IPS DF 19.7 (cell line): Measurements from ENCODE around the gene FUNDC1.
A peak's percentile ranks its signal among the peaks of the same experiment; 100 is the strongest.
"Not testable (repeated sequence)": the region's sequence is repeated elsewhere in the genome, so short reads cannot be mapped to it uniquely, and the experiment has no call there.

Experiments used
- DNase-seq: peaks from one replicate; pipeline ENCODE4 v3.0.0-alpha.2; 2013; ENCODE audit warnings: low read depth, low spot score

The FUNDC1 gene, protein sequence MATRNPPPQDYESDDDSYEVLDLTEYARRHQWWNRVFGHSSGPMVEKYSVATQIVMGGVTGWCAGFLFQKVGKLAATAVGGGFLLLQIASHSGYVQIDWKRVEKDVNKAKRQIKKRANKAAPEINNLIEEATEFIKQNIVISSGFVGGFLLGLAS

DNA sequence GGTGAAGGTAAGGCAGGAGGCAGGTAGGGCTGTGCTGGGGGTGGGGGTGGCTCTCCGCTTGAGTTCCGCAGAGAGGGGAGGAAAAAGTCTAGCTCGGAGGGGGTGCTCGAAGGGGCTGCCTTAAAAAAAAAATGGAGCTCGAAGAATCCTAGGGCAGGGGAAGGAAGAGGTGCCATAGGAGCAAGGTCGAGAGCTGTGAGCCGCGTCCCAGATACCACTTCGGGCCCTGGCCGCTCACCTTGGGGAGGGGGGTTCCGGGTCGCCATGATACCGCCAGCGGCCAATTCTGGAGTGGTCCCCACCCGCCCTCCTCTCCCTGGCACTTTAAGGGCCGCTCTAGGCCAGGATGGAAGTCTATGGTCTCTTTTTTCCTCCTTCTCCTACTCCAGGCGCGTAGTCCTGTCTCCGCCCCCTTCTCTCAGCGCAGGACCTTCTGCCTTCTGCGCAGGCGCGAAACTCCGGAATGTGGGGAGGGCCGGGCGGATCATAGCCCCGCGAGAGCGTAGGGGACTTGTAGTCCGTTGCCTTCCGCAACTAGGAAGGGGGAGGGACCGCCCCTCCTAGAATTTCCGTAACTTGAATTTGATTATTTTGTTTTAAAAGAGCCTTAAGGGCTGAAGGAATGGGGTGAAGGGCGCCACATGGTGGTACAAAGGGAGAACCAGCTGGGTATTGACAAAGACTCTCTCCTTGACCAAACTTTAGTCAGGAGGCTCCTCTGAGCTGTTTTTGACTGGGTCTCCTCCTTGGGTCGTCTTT lies at the start of gene FUNDC1:
FUNDC1 (minus strand) TSS at position 293 of the 759 bp plus-strand sequence; CDS start at position 266, 27 bp downstream.
- DNase-seq: peak; percentile 75

DNA sequence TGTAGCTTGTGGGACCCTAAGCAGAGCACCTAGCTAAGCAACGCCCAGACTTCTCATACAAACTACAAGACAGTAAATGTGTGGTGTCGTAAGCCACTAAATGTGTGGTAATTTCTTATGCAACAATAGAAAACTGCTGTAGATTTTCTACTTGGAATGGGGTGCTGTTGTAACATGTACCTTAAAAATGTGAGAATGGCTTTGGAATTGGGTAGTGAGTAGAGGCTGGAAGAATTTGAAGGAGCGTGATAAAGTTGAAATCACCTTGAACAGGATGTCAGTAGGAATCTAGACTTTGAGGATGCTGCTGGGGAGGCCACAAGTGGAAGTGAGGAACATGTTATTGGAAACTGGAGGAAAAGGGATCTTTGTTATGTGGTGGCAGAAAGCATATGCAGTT lies 43.2 kb upstream of the FUNDC1 start:
- DNase-seq: no peak

DNA sequence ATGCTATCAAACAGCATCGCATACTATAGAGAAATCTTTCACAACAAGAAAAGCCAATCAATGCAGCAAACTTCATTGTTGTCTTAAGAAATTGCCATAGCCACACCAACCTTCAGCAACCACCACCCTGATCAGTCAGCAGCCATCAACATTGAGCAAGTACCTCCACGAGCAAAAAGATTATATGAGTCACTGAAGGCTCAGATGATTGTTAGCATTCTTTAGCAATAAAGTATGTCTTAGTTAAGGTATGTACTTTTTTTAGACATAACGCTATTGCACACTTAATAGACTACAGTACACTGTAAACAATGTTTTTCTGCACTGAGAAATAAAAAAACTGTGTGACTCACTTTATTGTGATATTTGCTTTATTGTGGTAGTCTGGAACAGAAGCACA lies 37.8 kb upstream of the FUNDC1 start:
- no peak for DNase-seq

DNA sequence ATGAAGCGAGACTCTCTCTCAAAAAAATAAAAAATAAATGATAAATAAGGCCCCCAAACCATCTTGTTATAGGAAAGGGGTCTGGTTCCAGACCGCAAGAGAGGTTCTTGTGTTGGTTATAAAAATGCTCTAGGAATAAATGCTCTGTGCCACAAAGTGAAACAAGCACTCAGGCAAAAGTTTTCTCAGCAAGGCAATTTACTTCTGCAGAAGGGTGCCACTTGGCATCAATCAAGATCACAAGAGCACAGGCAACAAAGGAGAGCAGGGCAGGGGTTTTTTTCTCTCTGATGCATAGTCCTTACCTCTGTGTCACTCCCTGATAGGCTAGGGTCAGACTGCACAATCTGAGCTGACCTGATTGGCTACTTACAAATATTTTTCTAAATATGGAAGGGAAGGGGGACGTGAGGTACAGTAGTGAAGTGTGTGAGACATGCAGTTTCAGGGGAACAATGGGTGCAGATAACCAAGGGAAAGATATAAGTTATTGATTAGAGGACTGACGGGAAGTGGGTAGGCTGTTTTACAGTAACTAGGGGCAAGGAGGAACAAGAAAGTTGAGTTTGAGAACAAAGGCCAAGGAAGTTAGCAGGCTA lies 29.8 kb upstream of the FUNDC1 start:
- no peak for DNase-seq

DNA sequence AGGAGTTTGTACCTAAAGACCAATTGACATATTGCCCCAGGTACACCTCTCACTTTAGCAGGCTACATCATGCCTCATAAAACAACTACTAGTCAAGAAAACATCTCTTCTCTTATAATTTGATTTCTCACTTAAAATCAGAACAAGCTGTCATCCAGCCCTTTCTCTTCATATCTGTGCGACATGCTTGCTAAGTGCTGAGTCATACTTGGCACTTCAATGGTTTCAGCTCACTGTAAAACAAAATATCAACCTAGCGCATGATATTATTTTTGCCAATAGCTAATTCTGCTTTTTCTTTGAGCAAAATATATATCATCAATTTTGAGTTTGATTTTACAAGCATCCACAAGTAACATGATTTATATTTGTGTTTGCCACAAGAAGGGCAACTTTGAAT lies 27.9 kb upstream of the FUNDC1 start:
- no peak for DNase-seq

DNA sequence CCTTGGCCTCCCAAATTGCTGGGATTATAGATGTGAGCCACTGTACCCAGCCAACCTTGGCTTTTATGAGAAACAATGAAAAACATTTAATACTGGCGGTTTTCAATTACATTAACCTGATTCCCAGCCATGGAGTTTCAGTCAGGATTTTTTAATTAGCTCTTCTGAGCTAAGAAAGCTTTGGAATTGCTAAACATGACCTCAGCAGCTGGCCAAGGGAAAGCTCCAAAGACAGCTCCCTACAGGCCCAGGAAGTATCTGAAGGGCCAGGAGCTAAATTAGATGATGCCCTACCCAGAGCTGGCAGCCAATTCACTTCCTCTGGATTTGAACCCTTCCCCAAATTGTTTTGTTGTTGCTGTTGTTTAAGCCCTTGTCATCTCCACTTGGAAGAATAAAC lies 26.5 kb upstream of the FUNDC1 start:
- no peak for DNase-seq

DNA sequence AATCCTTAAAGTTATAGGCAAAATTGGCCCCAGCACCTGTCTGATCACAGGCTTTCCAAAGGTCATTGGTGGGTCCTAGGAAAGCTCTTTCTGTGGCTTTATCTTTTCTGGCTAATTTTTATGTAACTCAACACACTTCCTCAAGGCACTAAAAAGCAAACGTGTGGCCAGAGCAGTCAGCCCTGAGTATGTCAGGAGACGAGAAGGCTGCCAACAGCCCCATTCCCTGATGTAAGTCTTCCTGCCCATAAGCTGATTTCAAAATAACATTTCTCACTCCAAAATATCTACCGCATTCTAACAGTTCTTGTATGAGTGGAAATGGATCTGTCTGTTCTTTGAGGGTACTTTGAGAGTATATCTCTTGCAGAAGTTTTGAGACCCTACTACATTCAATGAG lies 25.5 kb upstream of the FUNDC1 start:
- DNase-seq: no peak

DNA sequence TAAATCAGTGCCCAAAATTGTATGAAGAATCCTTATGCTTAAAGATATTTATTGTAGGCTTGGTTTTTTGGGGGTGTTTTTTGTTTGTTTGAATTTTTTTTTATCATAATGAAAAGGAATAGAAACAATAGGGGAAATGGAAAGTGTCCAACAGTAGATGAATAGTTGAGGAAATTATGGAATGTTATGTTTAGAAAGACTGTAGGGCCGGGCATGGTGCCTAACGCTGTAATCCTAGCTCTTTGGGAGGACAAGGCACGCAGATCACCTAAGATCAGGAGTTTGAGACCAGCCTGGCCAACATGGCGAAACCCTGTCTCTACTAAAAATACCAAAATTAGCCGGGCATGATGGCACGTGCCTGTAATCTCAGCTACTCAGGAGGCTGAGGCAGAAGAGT lies 19.2 kb upstream of the FUNDC1 start:
- not testable (repeated sequence) for DNase-seq

DNA sequence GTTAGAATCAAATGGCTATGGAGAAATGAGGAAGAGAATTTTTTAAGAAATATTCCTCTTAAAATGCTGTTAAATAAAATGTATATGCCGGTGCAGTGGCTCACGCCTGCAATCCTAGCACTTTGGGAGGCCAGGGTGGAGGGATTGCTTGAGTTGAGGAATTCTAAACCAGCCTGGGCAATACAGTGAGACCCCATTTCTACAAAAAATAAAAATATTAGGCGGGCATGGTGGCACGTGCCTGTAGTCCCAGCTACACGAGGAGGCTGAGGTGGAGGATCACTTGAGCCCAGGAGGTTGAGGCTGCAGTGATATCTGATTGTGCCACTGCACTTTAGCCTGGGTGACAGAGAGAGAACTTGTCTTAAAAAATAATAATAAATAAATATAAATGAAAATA lies 7.9 kb upstream of the FUNDC1 start:
- DNase-seq: no peak

DNA sequence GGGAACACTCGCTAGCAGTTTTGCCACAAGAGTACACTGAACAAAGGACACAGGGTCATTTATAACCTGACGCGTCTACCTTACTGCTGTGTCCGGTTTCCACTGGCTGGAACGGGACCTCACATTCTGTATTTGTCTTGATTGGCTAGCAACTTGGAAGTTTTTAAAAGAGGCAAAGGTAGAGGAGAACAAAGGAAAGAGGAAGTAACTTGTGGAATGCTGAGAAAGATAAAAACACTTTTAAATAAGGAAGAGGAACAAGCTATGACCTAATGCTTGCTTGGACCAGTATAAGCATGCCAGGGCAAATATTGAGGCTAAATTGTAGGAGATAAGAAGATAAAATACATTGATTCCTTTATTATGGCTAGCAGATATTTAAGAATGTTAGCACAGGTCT lies 2.8 kb upstream of the FUNDC1 start:
- DNase-seq: not testable (repeated sequence)

DNA sequence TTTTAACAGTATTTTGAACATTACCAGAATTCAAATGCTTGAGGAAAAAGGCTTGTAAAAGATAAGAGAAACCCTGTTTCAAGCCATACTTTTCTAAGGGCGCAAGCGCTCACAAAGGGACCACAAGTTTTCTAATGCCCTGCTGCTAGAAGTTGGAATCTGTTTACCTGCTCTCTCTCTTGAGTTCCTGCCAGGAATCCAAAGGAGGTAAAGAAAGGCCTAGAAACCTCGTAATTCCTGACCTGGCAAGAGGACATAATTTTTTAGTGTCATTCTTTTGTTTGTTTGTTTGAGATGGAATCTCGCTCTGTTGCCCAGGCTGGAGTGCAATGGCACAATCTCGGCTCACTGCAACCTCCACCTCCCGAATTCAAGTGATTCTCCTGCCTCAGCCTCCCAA lies 1.4 kb upstream of the FUNDC1 start:
- no peak for DNase-seq

DNA sequence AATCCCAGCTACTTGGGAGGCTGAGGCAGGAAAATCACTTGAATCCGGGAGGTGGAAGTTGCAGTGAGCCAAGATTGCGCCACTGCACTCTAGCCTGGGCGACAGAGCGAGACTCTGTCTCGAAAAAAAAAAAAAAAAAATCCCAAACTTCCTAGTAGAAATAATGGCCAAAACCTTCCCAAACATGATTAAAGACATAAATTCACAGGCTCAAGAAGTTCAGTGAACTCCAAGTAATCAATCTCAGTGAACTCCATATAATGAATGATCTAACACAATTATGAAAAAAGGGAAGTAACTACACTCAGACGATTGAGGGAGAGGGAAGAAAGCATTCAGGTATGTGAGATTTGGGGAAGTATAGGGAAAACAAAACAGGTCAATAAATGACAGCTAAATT lies 6.5 kb downstream of the FUNDC1 start:
- no peak for DNase-seq

DNA sequence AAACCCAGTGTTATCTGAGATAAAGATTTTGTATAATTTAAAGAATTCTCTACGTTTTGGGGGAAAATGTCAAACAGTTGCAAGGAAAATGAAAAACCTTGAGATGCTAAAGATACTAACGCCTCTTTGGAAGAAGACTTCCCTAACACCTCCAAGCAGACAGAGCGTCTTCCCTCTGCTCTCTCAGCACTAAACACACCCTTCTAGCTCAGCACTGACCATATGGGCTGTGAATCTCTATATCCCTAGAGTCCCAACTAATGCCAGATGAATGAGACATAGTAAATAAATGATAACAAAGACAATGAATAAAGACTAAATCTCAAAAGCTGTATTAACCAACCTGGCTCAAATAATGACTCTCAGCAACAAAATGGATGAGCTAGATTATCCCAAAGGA lies 13.3 kb downstream of the FUNDC1 start:
- DNase-seq: no peak

DNA sequence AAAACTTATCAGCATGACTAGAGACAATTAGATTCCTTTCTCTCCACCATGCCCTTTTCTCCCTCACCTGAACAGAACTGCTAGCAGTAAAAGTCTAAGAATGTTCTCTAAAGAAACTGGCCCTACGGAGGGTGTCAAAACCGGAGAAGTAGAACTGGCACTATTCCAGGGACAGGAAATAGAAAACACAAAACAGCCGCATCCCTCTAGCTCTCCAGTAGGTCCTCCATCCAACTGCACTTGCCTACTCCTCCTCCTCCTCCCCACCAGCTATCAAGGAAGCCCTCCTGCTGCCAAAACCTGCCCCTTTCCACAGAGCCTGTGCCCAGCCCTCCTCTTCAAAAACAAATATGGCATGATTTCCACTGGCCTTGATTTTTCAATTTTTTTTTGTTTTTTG lies 28.4 kb downstream of the FUNDC1 start:
- DNase-seq: no peak

DNA sequence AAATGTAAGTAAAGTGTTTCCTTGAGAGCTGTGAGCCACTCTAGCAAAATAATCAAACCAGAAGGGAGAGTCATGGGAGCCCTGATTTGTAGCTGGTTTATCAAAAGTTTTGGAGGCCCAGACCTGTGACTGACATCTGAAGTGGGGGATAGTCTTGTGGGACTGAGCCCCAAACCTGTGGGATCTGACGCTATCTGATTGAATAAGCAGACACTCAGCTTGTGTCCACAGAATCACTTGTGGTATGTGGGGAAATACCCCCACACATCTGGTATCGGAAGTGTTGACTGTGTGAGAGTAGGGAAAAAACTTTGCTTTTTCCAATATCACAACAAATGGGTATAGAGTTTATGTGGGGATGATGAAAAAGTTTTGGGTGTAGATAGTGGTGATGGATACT lies 35.4 kb downstream of the FUNDC1 start:
- DNase-seq: no peak

DNA sequence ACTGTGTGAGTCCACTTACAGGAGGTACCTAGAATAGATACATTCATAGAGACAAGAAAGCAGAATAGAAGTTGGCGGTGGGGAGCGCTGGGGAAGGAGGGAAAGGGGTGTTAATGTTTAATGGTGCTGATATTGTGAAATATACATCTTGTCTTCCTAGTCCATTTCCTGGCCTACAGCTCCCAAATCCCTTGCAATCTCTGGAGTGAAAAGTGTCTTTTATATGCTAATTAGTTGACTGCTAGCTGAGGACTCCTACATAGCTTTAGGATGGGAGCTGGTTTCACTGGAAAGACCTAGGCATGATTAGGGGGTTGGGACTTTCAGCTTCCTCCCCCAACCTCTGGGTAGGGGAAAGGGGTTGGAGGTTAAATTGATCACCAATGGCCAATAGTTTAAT lies 36.0 kb downstream of the FUNDC1 start:
- DNase-seq: no peak

DNA sequence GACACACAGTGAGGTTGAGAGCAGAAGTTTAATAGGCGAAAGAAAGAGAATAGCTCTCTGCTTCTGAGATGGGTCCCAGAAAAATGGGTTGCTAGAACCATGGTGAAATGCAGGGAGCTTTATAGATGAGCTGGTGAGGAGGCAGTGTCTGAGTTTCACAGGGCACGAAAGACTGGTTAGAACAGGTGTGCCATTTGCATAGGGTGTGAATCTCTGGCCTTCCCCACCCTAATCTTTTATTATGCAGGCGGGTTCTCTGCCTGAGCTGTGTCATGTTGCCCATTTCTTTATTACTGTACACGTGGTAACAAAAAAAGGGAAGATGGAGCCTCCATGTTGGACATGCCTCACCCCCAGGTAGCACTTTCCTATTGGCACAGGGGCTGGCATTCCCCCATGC lies 39.1 kb downstream of the FUNDC1 start:
- DNase-seq: no peak

DNA sequence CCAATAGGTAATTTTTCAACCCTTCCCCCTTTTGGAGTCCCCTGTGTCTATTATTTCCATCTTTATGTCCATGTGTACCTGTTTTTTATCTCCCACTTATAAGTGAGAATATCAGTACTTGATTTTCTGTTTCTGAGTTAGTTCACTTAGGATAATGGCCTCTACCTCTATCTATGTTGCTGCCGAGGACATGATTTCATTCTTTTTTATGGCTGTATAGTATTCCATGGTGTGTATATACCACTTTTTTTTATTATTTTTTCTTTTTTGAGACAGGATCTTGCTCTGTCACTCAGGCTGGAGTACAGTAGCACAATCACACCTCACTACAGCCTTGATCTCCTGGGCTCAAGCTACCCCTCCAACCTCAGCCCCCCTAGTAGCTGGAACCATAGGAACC lies 47.6 kb downstream of the FUNDC1 start:
- DNase-seq: no peak

DNA sequence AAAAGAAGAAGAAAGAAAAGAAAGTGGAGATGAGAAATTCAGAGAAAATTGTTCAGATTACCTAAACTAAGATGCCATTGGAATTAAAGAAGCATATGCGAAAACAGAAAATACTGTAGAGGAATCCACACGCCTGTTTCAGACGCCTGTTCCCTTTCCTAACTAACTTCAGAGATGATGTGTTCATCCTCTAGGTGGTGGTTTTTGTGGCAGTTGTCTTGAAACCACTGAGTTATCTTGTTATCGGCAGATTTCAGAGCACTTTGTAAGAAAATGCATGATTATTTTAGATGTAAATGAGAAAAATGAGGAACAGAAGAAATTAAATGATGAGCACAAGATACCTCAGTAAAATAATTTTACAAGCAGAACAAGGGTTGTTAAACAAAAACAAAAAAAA lies 48.3 kb downstream of the FUNDC1 start:
- DNase-seq: no peak

DNA sequence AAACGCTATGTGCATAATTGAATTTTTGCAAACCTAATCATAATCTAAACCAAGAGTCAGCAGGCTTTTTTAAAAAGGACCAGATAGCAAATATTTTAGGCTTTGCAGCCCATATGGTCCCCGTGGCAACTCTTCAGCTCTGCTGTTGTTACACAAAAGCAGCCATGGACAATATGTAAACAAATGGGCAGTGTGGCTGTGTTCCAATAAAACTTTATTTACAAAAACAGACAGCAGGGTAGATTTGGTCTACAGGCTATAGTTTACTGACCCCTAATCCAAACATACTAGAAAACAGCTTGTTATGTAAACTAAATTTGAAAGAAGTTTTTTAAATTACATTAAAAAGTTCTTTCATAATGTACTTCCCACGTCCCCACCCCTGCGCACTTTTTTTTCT lies 53.1 kb downstream of the FUNDC1 start:
- DNase-seq: no peak

DNA sequence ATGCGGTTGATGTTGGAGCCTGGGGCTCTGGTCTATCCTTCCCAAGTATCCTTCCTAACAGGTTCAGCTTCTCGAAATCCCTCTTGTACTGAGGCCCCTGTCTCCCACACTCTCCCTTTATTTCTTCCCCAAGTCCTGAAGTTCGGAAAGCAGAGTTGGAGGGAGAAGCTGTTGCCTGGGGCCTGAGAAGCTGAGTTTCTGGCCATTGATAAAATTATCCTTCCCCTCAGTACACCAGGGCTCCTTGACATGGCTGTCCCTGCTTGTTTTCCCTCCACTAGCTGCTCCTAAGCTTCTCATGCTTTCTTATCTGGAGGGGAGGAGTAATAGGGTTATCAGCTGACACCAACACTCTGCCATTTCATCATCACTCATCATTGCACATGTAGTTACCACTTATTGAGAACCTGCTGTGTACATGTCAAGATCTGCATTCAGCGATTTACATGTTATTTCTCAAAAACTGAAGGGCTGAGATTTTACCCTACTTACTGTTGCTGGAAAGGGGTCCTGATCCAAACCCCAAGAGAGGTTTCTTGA lies 58.0 kb downstream of the FUNDC1 start:
- no peak for DNase-seq

DNA sequence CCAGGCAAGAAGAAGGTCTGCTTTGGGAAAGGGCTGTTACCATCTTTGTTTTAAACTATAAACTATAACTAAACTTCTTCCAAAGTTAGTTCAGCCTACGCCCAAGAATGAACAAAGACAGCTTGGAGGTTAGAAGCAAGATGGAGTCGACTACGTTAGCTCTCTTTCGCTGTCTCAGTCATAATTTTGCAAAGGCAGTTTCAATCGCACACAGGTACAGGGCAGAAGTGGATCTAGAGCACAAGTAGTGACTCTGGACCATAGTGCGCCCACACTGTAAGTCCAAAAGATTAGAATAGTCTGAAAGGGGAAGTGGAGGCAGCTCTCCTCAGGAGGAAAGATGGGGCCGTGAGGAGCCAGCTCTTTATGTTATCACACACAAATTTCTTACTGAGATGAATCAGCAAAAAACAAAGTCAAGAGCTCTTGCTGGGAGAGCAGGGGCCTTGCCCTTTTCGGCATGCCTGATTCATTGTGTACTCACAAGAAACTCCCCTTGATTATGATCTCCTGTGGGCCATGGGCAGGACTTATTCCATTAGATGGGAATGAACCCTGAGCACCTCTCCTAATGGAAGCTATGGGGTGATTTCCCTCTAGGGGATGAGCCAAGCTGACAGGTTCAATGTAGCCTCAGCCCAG lies 58.6 kb downstream of the FUNDC1 start:
- DNase-seq: no peak

DNA sequence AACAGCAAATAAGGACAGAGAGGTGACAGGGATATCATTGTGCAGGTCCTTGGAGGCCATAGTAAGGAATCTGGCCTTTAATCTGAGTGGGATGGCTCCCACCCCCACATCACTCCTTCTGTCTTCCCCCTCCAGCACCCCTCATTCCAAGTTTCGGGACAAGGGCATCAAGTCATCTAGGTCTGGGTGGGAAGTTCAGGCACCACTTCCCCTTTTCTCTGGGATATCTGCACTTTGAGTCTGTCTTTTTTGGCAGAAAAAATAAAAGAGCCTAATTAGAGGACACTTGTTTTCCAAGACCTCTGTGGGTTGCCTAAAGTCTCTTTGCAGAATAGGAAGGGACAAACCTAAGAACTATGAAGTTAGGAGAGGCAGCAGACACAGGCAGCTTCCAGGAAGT lies 60.1 kb downstream of the FUNDC1 start:
- no peak for DNase-seq
